ENCODE measurements around the gene ANKRD24.

The ANKRD24 gene

GRCh38 chr19:4182084-4182810 is at the start of gene ANKRD24, which contains the start of gene SIRT6:
TSS of gene ANKRD24 (plus strand) at chr19:4182689. CDS start at chr19:4186426, 3,737 bp downstream.
TSS of gene SIRT6 (minus strand) at chr19:4182563. CDS start at chr19:4182539, 24 bp downstream.
- no peak for TF ChIP-seq CTCF (IDR thresholded peaks at IDR 0.05)

- no peak for TF ChIP-seq CTCF (IDR thresholded peaks at IDR 0.05)
These were observed 48.1 kb upstream of the ANKRD24 start for GRCh38 chr19:4134351-4134750.

GRCh38 chr19:4136680-4137088 is 45.8 kb upstream of the ANKRD24 start:
- TF ChIP-seq CTCF (IDR thresholded peaks at IDR 0.05), result no peak

GRCh38 chr19:4138445-4138844 is 44.0 kb upstream of the ANKRD24 start:
- no peak for TF ChIP-seq CTCF (IDR thresholded peaks at IDR 0.05)

- peak; percentile 57 for TF ChIP-seq CTCF (IDR thresholded peaks at IDR 0.05)
These were observed 42.8 kb upstream of the ANKRD24 start for GRCh38 chr19:4139614-4140236.

GRCh38 chr19:4140237-4140711 is 42.2 kb upstream of the ANKRD24 start:
- peak; percentile 58 for TF ChIP-seq CTCF (IDR thresholded peaks at IDR 0.05)

- no peak for TF ChIP-seq CTCF (IDR thresholded peaks at IDR 0.05)
These were observed 37.7 kb upstream of the ANKRD24 start for GRCh38 chr19:4144666-4145249.
